C4-2B (cell line): ENCODE measurements around the gene NBAS.

Experiments
- ZFX ChIP-seq: fragments of 450-650 bp; IDR thresholded peaks from 2 replicates; pipeline ENCODE4 v1.6.1; 2017
- TF ChIP-seq, protein P1 (sequence below): fragments of 450-650 bp; conservative IDR thresholded peaks from 2 replicates; pipeline ENCODE4 v1.5.1; 2017; ENCODE audit warnings: mild to moderate bottlenecking

DNA sequence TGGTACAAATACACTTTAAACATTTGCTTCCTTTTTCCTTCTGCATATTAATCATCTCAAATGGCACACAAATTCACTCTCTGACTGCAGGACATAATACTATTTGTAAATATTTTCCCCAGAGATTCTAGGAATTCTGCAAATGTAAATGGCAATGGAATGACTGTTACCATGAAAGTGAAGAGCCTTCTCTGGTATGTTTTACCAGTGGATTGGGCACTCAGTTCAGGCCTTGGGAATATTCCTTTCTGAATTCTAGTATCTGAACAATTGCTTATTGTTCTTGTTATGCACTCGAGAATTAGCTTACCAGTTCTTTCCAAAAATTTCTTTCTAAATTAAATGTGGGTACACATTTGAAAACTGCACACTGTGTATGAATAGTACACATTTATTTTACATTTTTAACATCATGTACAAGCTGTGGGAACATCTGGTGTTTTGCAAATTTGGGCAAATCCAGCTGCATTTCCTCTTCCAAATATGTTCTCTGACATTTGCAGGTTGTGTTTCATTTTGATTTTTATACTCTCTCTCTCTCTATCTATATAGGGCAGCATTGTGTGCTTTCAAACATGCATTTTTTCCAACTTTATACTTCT lies 289.1 kb downstream of the NBAS start:
- TF ChIP-seq, protein P1, sequence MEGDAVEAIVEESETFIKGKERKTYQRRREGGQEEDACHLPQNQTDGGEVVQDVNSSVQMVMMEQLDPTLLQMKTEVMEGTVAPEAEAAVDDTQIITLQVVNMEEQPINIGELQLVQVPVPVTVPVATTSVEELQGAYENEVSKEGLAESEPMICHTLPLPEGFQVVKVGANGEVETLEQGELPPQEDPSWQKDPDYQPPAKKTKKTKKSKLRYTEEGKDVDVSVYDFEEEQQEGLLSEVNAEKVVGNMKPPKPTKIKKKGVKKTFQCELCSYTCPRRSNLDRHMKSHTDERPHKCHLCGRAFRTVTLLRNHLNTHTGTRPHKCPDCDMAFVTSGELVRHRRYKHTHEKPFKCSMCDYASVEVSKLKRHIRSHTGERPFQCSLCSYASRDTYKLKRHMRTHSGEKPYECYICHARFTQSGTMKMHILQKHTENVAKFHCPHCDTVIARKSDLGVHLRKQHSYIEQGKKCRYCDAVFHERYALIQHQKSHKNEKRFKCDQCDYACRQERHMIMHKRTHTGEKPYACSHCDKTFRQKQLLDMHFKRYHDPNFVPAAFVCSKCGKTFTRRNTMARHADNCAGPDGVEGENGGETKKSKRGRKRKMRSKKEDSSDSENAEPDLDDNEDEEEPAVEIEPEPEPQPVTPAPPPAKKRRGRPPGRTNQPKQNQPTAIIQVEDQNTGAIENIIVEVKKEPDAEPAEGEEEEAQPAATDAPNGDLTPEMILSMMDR, result no peak
- TF ChIP-seq ZFX, result no peak
